ENCODE results near the gene PTPN11.

The PTPN11 gene

GRCh38 chr12:112555621-112556233 lies 137.0 kb downstream of the PTPN11 start:
- Histone ChIP-seq H3K79me2 (ENCODE audit: control insufficient read depth, low read length) (no peaks in the 10 kb centered on the region), H3K9me2 (replicated peaks; ENCODE audit: control insufficient read depth, low read length) (no peaks in the 10 kb centered on the region), H3F3A (ENCODE audit: control insufficient read depth, insufficient read depth) (no peaks in the 10 kb centered on the region), H3K4me2 (ENCODE audit: low read length) (no peak overlapping the region), H3K4me3 (ENCODE audit: low read length) (no peak overlapping the region), H3K4me1 (ENCODE audit: control insufficient read depth, low read length) (no peaks in the 10 kb centered on the region), H3K27ac (ENCODE audit: low read depth, low read length) (no peak overlapping the region), H4K20me1 (ENCODE audit: control insufficient read depth, insufficient read depth, low read depth, low read length) (no peaks in the 10 kb centered on the region), H3K36me3 (ENCODE audit: control insufficient read depth, low read length) (no peaks in the 10 kb centered on the region), H3K27me3 (ENCODE audit: control insufficient read depth, low read length) (peaks cover 2% of the 10 kb centered on the region; the same call in 1 of the 2 replicates), H3K9me3 (ENCODE audit: control insufficient read depth, insufficient read depth, low read length) (no peaks in the 10 kb centered on the region)
- TF ChIP-seq EZH2phosphoT487 (IDR thresholded peaks at IDR 0.05; ENCODE audit: borderline replicate concordance, low read length) (no peak), CTCF (IDR thresholded peaks at IDR 0.05; ENCODE audit: low read depth, low read length, poor library complexity, severe bottlenecking) (no peak)

GRCh38 chr12:112557951-112558630 lies 139.3 kb downstream of the PTPN11 start:
- Histone ChIP-seq H3K9me2 (replicated peaks; ENCODE audit: control insufficient read depth, low read length) (no peaks in the 10 kb centered on the region), H3K27ac (ENCODE audit: low read depth, low read length) (no peak overlapping the region), H4K20me1 (ENCODE audit: control insufficient read depth, insufficient read depth, low read depth, low read length) (no peaks in the 10 kb centered on the region), H3K9me3 (ENCODE audit: control insufficient read depth, insufficient read depth, low read length) (no peaks in the 10 kb centered on the region), H3K79me2 (ENCODE audit: control insufficient read depth, low read length) (no peaks in the 10 kb centered on the region), H3K4me2 (ENCODE audit: low read length) (no peak overlapping the region), H3K27me3 (ENCODE audit: control insufficient read depth, low read length) (peaks cover 10% of the 10 kb centered on the region; the same call in 1 of the 2 replicates), H3K36me3 (ENCODE audit: control insufficient read depth, low read length) (no peaks in the 10 kb centered on the region), H3K4me1 (ENCODE audit: control insufficient read depth, low read length) (no peaks in the 10 kb centered on the region), H3K4me3 (ENCODE audit: low read length) (no peak overlapping the region), H3F3A (ENCODE audit: control insufficient read depth, insufficient read depth) (no peaks in the 10 kb centered on the region)
- TF ChIP-seq EZH2phosphoT487 (IDR thresholded peaks at IDR 0.05; ENCODE audit: borderline replicate concordance, low read length) = no peak
- TF ChIP-seq CTCF (IDR thresholded peaks at IDR 0.05; ENCODE audit: low read depth, low read length, poor library complexity, severe bottlenecking) = no peak

All from DOHH2 (cell line).